HCT116 (cell line): Measurements from ENCODE around the gene CHST11. TPM values are rescaled to one million over a fixed set of nuclear protein-coding genes. Genes with fewer than 3 reads are reported as not detected.

Source experiments
- CEBPB ChIP-seq: IDR thresholded peaks from 2 replicates; pipeline ENCODE4 v1.6.1; 2012; ENCODE audit warnings: low read depth
- CTCF ChIP-seq, 3 experiments: fragments of 200-600 bp in 1 of 3; sonication (generic) in 1 of 3; IDR thresholded peaks in 2 of 3; conservative IDR thresholded peaks in 1 of 3; 2 replicates each; pipeline ENCODE4 v1.5.1; 2012 to 2017; ENCODE audit warnings: low read depth in 2 of 3, low read length in 2 of 3, antibody characterized with exemption in 1 of 3, borderline replicate concordance in 1 of 3, control low read depth in 1 of 3, mild to moderate bottlenecking in 1 of 3, mixed read lengths in 1 of 3, mixed run types in 1 of 3, moderate library complexity in 1 of 3; ENCODE audit not compliant: insufficient read depth in 1 of 3
- ELF1 ChIP-seq: IDR thresholded peaks from 2 replicates; pipeline ENCODE4 v1.6.1; 2012; ENCODE audit warnings: low read depth, borderline replicate concordance
- EZH2 ChIP-seq: fragments of 200-600 bp; sonication (generic); IDR thresholded peaks from 2 replicates; pipeline ENCODE4 v1.6.1; 2017; ENCODE audit warnings: antibody characterized with exemption, mixed run types
- JUND ChIP-seq: IDR thresholded peaks from 2 replicates; pipeline ENCODE4 v1.6.1; 2012
- POLR2A ChIP-seq: IDR thresholded peaks from 2 replicates; pipeline ENCODE4 v1.7.0; 2011; ENCODE audit warnings: borderline replicate concordance; ENCODE audit not compliant: insufficient read depth, insufficient read length; ENCODE audit errors: extremely low read depth
- RAD21 ChIP-seq: IDR thresholded peaks from 2 replicates; pipeline ENCODE4 v1.6.1; 2012; ENCODE audit warnings: low read depth, mild to moderate bottlenecking
- ZFX ChIP-seq: fragments of 450-650 bp; IDR thresholded peaks from 2 replicates; pipeline ENCODE4 v1.6.1; 2017
- total RNA-seq: library from RNA; stranded (reverse); gene quantifications from one replicate; pipeline ENCODE4 v1.2.1, GENCODE V29; 2021; ENCODE audit not compliant: unreplicated experiment
- TF ChIP-seq, protein P1 (sequence below): IDR thresholded peaks from 2 replicates; pipeline ENCODE4 v1.6.1; 2011; ENCODE audit warnings: mild to moderate bottlenecking, low read length, moderate library complexity; ENCODE audit not compliant: insufficient replicate concordance; ENCODE audit errors: extremely low read depth
- TF ChIP-seq, protein P2 (sequence below): IDR thresholded peaks from 2 replicates; pipeline ENCODE4 v1.6.1; 2012

CHST11 gene
- total RNA-seq, 1 experiment from 2014 or later = 10.1 TPM

- TF ChIP-seq, protein P1, sequence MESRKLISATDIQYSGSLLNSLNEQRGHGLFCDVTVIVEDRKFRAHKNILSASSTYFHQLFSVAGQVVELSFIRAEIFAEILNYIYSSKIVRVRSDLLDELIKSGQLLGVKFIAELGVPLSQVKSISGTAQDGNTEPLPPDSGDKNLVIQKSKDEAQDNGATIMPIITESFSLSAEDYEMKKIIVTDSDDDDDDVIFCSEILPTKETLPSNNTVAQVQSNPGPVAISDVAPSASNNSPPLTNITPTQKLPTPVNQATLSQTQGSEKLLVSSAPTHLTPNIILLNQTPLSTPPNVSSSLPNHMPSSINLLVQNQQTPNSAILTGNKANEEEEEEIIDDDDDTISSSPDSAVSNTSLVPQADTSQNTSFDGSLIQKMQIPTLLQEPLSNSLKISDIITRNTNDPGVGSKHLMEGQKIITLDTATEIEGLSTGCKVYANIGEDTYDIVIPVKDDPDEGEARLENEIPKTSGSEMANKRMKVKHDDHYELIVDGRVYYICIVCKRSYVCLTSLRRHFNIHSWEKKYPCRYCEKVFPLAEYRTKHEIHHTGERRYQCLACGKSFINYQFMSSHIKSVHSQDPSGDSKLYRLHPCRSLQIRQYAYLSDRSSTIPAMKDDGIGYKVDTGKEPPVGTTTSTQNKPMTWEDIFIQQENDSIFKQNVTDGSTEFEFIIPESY = no peak
- TF ChIP-seq EZH2 (no peak), ELF1 (no peak), CTCF (IDR thresholded peaks at IDR 0.05 in 2 of 3, conservative IDR thresholded peaks at IDR 0.05 in 1 of 3; ENCODE audit: borderline replicate concordance in 1 of 3, insufficient read depth in 1 of 3, low read depth in 2 of 3, low read length in 2 of 3) (no peak), JUND (no peak), RAD21 (no peak), ZFX (no peak), CEBPB (no peak), POLR2A (no peak)
- TF ChIP-seq, protein P2, sequence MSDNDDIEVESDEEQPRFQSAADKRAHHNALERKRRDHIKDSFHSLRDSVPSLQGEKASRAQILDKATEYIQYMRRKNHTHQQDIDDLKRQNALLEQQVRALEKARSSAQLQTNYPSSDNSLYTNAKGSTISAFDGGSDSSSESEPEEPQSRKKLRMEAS = no peak
Measured at GRCh38 chr12:104598342-104599271, 141.9 kb downstream of the CHST11 start (continued).
